Keratinocyte (primary cell): ENCODE data around the gene NPIPB9.
"Not testable (repeated sequence)": the region's sequence is repeated elsewhere in the genome, so short reads cannot be mapped to it uniquely, and the experiment has no call there.

Experiments
- EZH2 ChIP-seq: IDR thresholded peaks from one replicate; pipeline ENCODE4 v1.6.1; 2012; ENCODE audit warnings: inconsistent platforms, mild to moderate bottlenecking, low read length, moderate library complexity
- TF ChIP-seq, protein P1 (sequence below), 3 experiments: IDR thresholded peaks in 1 of 3; conservative IDR thresholded peaks in 1 of 3; optimal IDR thresholded peaks in 1 of 3; 2 replicates in 2 of 3; 3 replicates in 1 of 3; pipeline versions ENCODE3 to v1.5.1; 2011; ENCODE audit warnings: low read length in 3 of 3, mild to moderate bottlenecking in 3 of 3, moderate library complexity in 2 of 3, control low read depth in 1 of 3, inconsistent platforms in 1 of 3; ENCODE audit not compliant: insufficient read depth in 2 of 3; ENCODE audit errors: extremely low read depth in 1 of 3

GRCh38 chr16:28731253-28731652 lies 20.3 kb upstream of the NPIPB9 start:
- TF ChIP-seq, protein P1, sequence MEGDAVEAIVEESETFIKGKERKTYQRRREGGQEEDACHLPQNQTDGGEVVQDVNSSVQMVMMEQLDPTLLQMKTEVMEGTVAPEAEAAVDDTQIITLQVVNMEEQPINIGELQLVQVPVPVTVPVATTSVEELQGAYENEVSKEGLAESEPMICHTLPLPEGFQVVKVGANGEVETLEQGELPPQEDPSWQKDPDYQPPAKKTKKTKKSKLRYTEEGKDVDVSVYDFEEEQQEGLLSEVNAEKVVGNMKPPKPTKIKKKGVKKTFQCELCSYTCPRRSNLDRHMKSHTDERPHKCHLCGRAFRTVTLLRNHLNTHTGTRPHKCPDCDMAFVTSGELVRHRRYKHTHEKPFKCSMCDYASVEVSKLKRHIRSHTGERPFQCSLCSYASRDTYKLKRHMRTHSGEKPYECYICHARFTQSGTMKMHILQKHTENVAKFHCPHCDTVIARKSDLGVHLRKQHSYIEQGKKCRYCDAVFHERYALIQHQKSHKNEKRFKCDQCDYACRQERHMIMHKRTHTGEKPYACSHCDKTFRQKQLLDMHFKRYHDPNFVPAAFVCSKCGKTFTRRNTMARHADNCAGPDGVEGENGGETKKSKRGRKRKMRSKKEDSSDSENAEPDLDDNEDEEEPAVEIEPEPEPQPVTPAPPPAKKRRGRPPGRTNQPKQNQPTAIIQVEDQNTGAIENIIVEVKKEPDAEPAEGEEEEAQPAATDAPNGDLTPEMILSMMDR (optimal IDR thresholded peaks at IDR 0.05 in 1 of 3, IDR thresholded peaks at IDR 0.05 in 1 of 3, conservative IDR thresholded peaks at IDR 0.05 in 1 of 3; ENCODE audit: extremely low read depth in 1 of 3, insufficient read depth in 2 of 3, low read length in 3 of 3), result not testable (repeated sequence)
- TF ChIP-seq EZH2, result not testable (repeated sequence)
